Epithelial cell of proximal tubule (primary cell): ENCODE measurements around the gene NHLH2. TPM values are rescaled to one million over a fixed set of nuclear protein-coding genes. Genes with fewer than 3 reads are reported as not detected.

Experiments
- DNase-seq: peaks from one replicate; pipeline ENCODE4 v3.0.0-alpha.2; 2011; ENCODE audit warnings: low read depth
- H3K4me3 ChIP-seq: 2 replicates; pipeline ENCODE4 v1.5.1; 2011; ENCODE audit warnings: low read depth, mild to moderate bottlenecking, low read length
- CTCF ChIP-seq: conservative IDR thresholded peaks from 2 replicates; pipeline ENCODE4 v1.5.1; 2012; ENCODE audit warnings: low read depth, mild to moderate bottlenecking, low read length
- total RNA-seq: library from RNA; depleted of rRNA; stranded (reverse); fragments of >200 nt; gene quantifications from 2 replicates; pipeline ENCODE4 v1.2.3, GENCODE V29; 2015

Gene NHLH2
- total RNA-seq, 1 donor from 2014 or later, result 0.06 TPM

GRCh38 chr1:115829023-115829674 lies 11.8 kb downstream of the NHLH2 start:
- no peak for TF ChIP-seq CTCF
- peak; percentile 7 for DNase-seq
- peak overlapping the region; percentile 16 for H3K4me3 ChIP-seq

- no peak for DNase-seq
- peak overlapping the region; percentile 54 for H3K4me3 ChIP-seq
- no peak for TF ChIP-seq CTCF
Observed at GRCh38 chr1:115828101-115829022, 12.6 kb downstream of the NHLH2 start.

GRCh38 chr1:115827452-115828044 lies 13.4 kb downstream of the NHLH2 start:
- TF ChIP-seq CTCF, result no peak
- no peak for DNase-seq
- H3K4me3 ChIP-seq, result no peak overlapping the region

GRCh38 chr1:115826628-115827027 lies 14.3 kb downstream of the NHLH2 start:
- no peak for DNase-seq
- H3K4me3 ChIP-seq, result no peak overlapping the region
- no peak for TF ChIP-seq CTCF

GRCh38 chr1:115822117-115822516 lies 18.8 kb downstream of the NHLH2 start:
- DNase-seq, result no peak
- no peak overlapping the region for H3K4me3 ChIP-seq
- no peak for TF ChIP-seq CTCF

- no peak for TF ChIP-seq CTCF
- H3K4me3 ChIP-seq, result no peak overlapping the region
- no peak for DNase-seq
Observed at GRCh38 chr1:115815694-115816093, 25.2 kb downstream of the NHLH2 start.
